Neural progenitor cell (in vitro differentiated cells): Measurements from ENCODE around the gene CAST. TPM values are rescaled to one million over a fixed set of nuclear protein-coding genes. Genes with fewer than 3 reads are reported as not detected.

Experiments
- DNase-seq: peaks from one replicate; pipeline ENCODE4 v3.0.0-alpha.2; 2016; ENCODE audit warnings: low spot score
- H2AFZ ChIP-seq: fragments of 200-600 bp; sonication (generic); replicated peaks from 2 replicates; pipeline ENCODE4 v1.6.1; 2016; ENCODE audit warnings: antibody characterized with exemption
- H3F3A ChIP-seq: fragments of 200-600 bp; sonication (generic); 2 replicates; pipeline ENCODE4 v1.6.1; 2016; ENCODE audit warnings: antibody characterized with exemption, low read depth
- H3K27ac ChIP-seq: fragments of 200-600 bp; sonication (generic); 2 replicates; pipeline ENCODE4 v1.5.1; 2016; ENCODE audit warnings: mild to moderate bottlenecking
- H3K27me3 ChIP-seq: fragments of 200-600 bp; sonication (generic); 2 replicates; pipeline ENCODE4 v1.6.1; 2016; ENCODE audit warnings: mild to moderate bottlenecking, moderate library complexity
- H3K36me3 ChIP-seq: fragments of 200-600 bp; sonication (generic); 2 replicates; pipeline ENCODE4 v1.5.1; 2016
- H3K4me1 ChIP-seq: fragments of 200-600 bp; sonication (generic); 2 replicates; pipeline ENCODE4 v1.6.1; 2016; ENCODE audit warnings: mixed run types
- H3K4me2 ChIP-seq: fragments of 200-600 bp; sonication (generic); 2 replicates; pipeline ENCODE4 v1.6.1; 2016
- H3K4me3 ChIP-seq: fragments of 200-600 bp; sonication (generic); 2 replicates; pipeline ENCODE4 v1.5.1; 2016
- H3K79me2 ChIP-seq: fragments of 200-600 bp; sonication (generic); 2 replicates; pipeline ENCODE4 v1.6.1; 2016; ENCODE audit warnings: low read depth
- H3K9ac ChIP-seq: fragments of 200-600 bp; sonication (generic); 2 replicates; pipeline ENCODE4 v1.6.1; 2016
- H3K9me3 ChIP-seq: fragments of 200-600 bp; sonication (generic); 2 replicates; pipeline ENCODE4 v1.5.1; 2016; ENCODE audit warnings: low read depth
- H4K20me1 ChIP-seq: fragments of 200-600 bp; sonication (generic); 2 replicates; pipeline ENCODE4 v1.6.1; 2016; ENCODE audit warnings: low read depth
- H3K27ac Mint-ChIP-seq: 3 replicates; pipeline ENCODE4 v1.8.0; 2021; ENCODE audit warnings: mixed read lengths
- H3K27me3 Mint-ChIP-seq: 2 replicates; pipeline ENCODE4 v1.8.0; 2022; ENCODE audit warnings: low read depth, mild to moderate bottlenecking, inconsistent platforms, moderate library complexity, mixed read lengths; ENCODE audit not compliant: insufficient read depth
- H3K36me3 Mint-ChIP-seq: 3 replicates; pipeline ENCODE4 v1.8.0; 2021; ENCODE audit warnings: mixed read lengths
- H3K4me1 Mint-ChIP-seq: 3 replicates; pipeline ENCODE4 v1.8.0; 2021; ENCODE audit warnings: mixed read lengths
- H3K4me3 Mint-ChIP-seq: 3 replicates; pipeline ENCODE4 v1.8.0; 2021; ENCODE audit warnings: mild to moderate bottlenecking, moderate library complexity, mixed read lengths
- H3K9me3 Mint-ChIP-seq: 3 replicates; pipeline ENCODE4 v1.8.0; 2020; ENCODE audit warnings: mixed read lengths
- EZH2 ChIP-seq: fragments of 200-600 bp; sonication (generic); IDR thresholded peaks from 2 replicates; pipeline ENCODE4 v1.6.1; 2017; ENCODE audit warnings: antibody characterized with exemption, mild to moderate bottlenecking, moderate library complexity
- EZH2phosphoT487 ChIP-seq: fragments of 200-600 bp; sonication (generic); IDR thresholded peaks from 2 replicates; pipeline ENCODE4 v1.6.1; 2017; ENCODE audit warnings: antibody characterized with exemption
- total RNA-seq: library from RNA; depleted of rRNA; stranded (reverse); fragments of >200 nt; gene quantifications from 2 replicates; pipeline ENCODE4 v1.2.3, GENCODE V29; 2015; ENCODE audit warnings: low replicate concordance
- TF ChIP-seq, protein P1 (sequence below): fragments of 200-600 bp; sonication (generic); IDR thresholded peaks from 2 replicates; pipeline ENCODE4 v1.5.1; 2017; ENCODE audit warnings: antibody characterized with exemption, mild to moderate bottlenecking

CAST gene
- total RNA-seq, 1 donor from 2014 or later = 64.6 TPM

DNA sequence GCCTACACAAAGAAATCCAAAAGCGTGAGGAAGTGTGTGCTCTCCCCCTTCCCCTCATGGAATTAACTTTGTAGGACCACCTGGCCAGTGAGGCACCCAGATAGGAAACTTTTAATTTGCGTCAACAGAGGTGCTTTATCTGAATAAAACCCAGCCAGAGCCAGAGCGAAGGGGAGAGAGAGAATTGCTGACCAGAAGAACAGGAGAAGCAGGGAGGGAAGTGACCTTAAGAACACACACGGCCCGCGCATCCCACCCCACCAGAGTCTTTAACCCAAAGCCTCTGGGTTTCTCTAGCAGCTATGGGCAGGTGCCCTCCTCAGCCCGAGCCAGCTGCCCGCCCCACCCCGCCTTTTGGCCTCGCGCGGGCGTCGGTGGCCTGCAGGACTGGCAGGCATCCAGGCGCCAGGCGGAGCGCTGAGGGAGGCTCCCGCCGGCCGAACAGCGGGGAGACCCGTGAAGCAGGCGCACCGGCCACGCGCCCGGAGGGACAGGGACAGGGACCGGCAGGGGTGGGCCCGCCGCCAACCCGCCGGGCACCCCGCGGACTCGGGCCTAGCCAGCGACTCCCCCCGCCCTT lies 145.0 kb downstream of the CAST start:
- Histone ChIP-seq H3K9me3 (no peaks in the 10 kb centered on the region), H2AFZ (peak overlapping the region; percentile 91), H3K79me2 (no peaks in the 10 kb centered on the region), H3K4me3 (peak overlapping the region; percentile 60), H3K4me2 (peak overlapping the region; percentile 82), H3K27ac (peak overlapping the region; percentile 89), H3K4me1 (peaks cover 15% of the 10 kb centered on the region), H3K9ac (peak overlapping the region; percentile 40), H4K20me1 (no peaks in the 10 kb centered on the region), H3K36me3 (no peaks in the 10 kb centered on the region), H3K27me3 (no peaks in the 10 kb centered on the region), H3F3A (peaks cover 17% of the 10 kb centered on the region)
- Mint-ChIP-seq H3K4me3 (peak overlapping the region; percentile 95), H3K9me3 (no peaks in the 10 kb centered on the region), H3K27ac (peak overlapping the region; percentile 95), H3K27me3 (peaks cover 2% of the 10 kb centered on the region), H3K4me1 (peaks cover 23% of the 10 kb centered on the region), H3K36me3 (peaks cover 16% of the 10 kb centered on the region)
- TF ChIP-seq, protein P1, sequence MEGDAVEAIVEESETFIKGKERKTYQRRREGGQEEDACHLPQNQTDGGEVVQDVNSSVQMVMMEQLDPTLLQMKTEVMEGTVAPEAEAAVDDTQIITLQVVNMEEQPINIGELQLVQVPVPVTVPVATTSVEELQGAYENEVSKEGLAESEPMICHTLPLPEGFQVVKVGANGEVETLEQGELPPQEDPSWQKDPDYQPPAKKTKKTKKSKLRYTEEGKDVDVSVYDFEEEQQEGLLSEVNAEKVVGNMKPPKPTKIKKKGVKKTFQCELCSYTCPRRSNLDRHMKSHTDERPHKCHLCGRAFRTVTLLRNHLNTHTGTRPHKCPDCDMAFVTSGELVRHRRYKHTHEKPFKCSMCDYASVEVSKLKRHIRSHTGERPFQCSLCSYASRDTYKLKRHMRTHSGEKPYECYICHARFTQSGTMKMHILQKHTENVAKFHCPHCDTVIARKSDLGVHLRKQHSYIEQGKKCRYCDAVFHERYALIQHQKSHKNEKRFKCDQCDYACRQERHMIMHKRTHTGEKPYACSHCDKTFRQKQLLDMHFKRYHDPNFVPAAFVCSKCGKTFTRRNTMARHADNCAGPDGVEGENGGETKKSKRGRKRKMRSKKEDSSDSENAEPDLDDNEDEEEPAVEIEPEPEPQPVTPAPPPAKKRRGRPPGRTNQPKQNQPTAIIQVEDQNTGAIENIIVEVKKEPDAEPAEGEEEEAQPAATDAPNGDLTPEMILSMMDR = no peak
- TF ChIP-seq EZH2phosphoT487 (no peak), EZH2 (peak; percentile 36)
- peak; percentile 69 for DNase-seq

DNA sequence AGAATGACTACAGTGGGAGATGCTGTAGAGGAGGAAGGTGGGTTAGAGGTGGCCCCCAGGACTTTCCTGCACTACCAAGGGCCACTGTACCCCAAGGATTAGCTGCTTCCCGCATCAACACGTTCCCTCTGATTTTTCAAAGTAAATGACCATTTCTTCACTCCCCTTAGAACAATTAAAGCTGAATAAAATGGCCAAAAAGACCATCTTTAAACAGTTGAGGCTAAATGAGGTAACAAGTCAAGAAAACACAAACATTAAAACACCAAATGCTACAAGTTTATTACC lies 146.3 kb downstream of the CAST start:
- Histone ChIP-seq H3K27ac (no peak overlapping the region), H3K36me3 (no peaks in the 10 kb centered on the region), H3K27me3 (no peaks in the 10 kb centered on the region), H3K9me3 (no peaks in the 10 kb centered on the region), H2AFZ (peak overlapping the region; percentile 59), H3F3A (peaks cover 17% of the 10 kb centered on the region), H3K9ac (no peak overlapping the region), H4K20me1 (no peaks in the 10 kb centered on the region), H3K79me2 (no peaks in the 10 kb centered on the region), H3K4me1 (peaks cover 15% of the 10 kb centered on the region), H3K4me2 (peak overlapping the region; percentile 82), H3K4me3 (peak overlapping the region; percentile 60)
- no peak for DNase-seq
- Mint-ChIP-seq H3K9me3 (no peaks in the 10 kb centered on the region), H3K27me3 (peaks cover 2% of the 10 kb centered on the region), H3K27ac (peak overlapping the region; percentile 90), H3K36me3 (peaks cover 8% of the 10 kb centered on the region), H3K4me3 (peak overlapping the region; percentile 95), H3K4me1 (peaks cover 23% of the 10 kb centered on the region)
- TF ChIP-seq EZH2phosphoT487 = no peak
- TF ChIP-seq, protein P1 = no peak
- no peak for TF ChIP-seq EZH2

DNA sequence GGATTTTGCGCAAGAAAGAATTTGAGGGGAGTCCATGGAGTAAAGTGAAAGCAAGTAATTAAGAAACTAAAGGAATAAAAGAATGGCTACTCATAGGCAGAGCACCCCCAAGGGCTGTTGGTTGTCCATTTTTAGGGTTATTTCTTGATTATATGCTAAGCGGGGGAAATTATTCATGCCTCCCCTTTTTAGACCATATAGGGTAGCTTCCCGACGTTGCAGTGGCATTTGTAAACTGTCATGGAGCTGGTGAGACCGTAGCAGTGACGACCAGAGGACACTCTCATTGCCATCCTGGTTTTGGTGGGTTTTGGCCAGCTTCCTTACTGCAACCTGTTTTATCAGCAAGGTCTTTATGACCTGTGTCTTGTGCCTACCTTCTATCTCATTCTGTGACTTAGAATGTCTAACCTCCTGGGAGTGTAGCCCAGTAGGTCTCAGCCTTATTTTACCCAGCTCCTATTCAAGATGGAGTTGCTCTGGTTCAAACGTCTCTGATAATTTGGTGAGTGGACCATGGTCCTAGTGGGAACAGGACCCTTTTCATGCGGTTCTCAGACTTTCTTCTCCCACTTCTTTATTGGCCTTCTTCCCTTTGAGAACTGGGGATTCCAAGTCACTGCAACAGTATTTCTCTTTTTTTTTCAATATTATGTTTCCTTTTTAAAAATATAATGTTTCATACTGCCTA lies 146.8 kb downstream of the CAST start:
- no peak overlapping the region for H3K4me3 ChIP-seq
- H3K4me3 Mint-ChIP-seq = peak overlapping the region; percentile 95
- no peaks in the 10 kb centered on the region for H3K79me2 ChIP-seq
- no peak overlapping the region for H3K27ac ChIP-seq
- TF ChIP-seq, protein P1 = no peak
- TF ChIP-seq EZH2phosphoT487 (no peak), EZH2 (no peak)
- H4K20me1 ChIP-seq = no peaks in the 10 kb centered on the region
- H3K27me3 Mint-ChIP-seq = peaks cover 2% of the 10 kb centered on the region
- H3K4me1 Mint-ChIP-seq = peaks cover 23% of the 10 kb centered on the region
- peaks cover 17% of the 10 kb centered on the region for H3F3A ChIP-seq
- H2AFZ ChIP-seq = peak overlapping the region; percentile 59
- H3K9ac ChIP-seq = no peak overlapping the region
- no peak for DNase-seq
- H3K27me3 ChIP-seq = no peaks in the 10 kb centered on the region
- H3K9me3 Mint-ChIP-seq = no peaks in the 10 kb centered on the region
- H3K27ac Mint-ChIP-seq = peak overlapping the region; percentile 90
- H3K36me3 Mint-ChIP-seq = peaks cover 4% of the 10 kb centered on the region
- H3K9me3 ChIP-seq = no peaks in the 10 kb centered on the region
- no peaks in the 10 kb centered on the region for H3K36me3 ChIP-seq
- peaks cover 15% of the 10 kb centered on the region for H3K4me1 ChIP-seq
- H3K4me2 ChIP-seq = peak overlapping the region; percentile 82
